Measurements from ENCODE around the gene LPAR5.
A peak's percentile ranks its signal among the peaks of the same experiment; 100 is the strongest.

LPAR5 gene

DNA sequence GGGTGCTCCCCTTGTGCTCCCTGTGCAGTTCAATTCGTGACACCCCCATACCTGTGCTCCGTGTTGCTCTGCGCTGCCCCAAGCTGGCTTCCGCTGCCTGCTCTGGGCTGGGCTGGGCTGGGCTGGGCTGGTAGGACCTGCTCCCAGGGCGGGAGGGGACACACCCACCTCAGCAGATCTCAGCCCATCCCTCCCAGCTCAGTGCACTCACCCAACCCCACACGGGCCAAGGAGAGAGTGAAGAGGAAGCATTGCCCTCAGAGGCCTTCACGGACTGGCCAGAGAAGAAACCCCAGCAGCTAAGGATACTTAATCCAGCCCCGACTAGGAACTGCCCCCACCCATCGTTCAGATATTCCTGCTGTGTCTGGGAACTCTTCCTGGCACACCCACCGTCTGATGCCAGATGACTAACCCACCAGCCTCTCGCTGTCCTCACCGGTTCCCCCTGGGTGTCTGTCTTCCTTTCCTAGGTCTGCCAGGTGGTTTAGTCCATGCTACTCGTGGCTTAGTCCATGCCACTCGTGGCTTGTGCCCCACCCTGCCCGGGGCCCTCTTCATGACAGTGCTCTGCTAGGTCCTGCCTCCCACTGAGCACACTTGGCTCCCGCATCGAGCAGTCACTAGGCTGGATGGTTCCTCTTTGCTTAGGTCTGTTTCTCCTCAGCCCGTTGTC lies at the start of gene LPAR5:
Gene LPAR5, minus strand, starts transcription at position 104 of the 676 bp plus-strand sequence. CDS start 14,711 bp downstream, outside the sequence.
- no peak for DNase-seq

DNA sequence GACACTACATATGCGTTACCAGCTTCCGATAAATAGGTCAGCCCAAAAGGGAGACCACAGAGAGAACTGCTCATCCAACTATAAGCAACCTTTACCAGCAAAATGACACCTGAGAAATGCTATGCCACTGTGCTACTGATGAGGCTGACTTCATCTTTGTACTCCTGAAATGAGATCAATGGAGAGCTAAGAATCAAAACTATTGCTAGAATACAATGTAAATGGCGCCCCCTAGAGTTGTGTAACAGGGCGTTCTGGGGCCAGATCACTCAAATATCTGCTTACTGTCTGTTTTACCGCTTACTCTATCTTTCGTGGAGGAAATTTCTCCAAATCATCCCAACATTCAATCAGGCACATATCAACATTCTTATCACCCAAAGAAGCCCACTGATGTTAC lies 48.9 kb upstream of the LPAR5 start:
- peak; percentile 18 for DNase-seq

DNA sequence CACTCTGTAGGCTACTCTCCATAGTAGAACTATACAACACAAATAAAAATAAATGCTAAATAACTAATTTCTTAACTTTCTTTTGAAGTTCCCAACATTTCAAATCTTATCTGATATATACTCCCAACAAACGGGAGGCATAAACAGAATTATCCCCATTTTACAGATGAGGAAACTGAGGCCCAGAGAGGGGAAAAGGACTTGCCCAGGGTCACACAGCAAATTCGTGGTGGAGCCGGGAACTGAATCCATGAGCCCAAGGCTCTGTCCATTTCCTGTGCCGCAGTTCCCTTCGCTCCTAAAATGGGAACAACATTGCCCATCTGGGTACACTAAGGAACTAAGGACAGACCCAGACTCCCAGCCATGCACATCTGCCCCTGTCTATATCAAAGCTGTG lies 41.2 kb upstream of the LPAR5 start:
- no peak for DNase-seq

DNA sequence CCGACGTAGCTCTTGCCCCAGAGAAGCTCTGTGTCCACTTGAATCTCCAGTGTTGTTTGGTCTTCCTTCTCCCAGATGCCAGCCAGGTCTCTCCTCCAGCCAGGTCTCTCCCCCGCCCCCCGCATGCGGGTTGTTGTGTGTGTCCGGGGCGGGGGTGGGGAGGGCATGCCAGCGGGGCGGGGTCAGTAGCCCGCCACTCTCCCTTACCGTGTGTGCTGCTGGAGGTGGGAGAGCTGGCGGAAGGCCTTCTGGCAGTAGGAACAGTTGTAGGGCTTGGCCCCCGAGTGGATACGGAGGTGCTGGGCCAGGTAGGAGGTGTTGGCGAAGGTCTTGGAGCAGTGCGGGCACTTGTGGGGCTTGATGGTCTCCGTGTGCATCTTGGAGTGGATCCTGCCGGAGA lies 36.4 kb upstream of the LPAR5 start:
- DNase-seq, result no peak

DNA sequence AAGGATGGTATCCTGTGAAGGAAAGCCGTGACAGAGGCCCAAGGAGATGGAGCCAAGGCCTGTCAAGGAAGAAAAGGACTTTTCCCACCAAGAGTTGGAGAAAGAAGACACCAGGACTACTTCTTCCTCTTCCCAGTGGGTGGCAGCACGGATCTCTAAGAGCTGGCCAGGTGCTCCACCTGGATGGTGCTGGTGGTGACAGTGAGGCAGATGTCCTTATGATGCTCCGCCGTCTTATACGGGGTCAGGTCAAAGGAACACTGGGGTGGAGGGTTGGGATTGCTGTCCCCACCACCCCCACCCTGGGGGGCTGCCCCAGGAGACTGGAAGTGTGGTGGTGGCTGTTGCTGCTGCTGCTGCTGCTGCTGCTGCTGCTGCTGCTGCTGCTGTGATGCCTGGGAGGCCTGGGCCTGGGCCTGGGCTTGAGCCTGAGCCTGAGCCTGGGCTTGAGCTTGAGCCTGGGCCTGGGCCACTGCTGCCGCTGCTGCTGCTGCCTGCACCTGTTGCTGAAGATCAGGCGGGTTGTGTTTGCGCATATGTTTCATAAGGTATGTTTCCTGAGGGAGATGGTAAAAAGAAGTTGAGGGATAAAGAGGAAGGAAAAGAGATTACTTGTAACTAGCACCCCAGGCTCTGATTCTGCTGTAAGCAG lies 31.9 kb upstream of the LPAR5 start:
- DNase-seq, result no peak

DNA sequence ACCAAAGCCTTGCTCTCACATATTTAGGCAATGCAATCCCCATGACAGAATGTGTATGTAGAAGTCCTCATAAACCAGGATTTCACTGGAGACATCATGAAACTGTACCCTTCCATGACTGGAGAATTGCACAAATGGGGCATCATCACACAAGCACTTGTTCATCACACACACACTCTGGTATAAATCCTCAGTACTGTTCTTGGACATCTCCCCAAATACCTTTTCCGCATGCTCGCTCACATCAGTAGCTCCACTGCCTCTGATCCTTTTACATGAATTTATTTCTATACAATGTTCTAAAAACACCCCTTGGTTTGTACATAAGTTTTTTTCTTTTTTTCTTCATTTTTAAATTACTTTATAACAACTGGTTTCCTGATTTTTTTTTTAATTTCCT lies 30.5 kb upstream of the LPAR5 start:
- no peak for DNase-seq

DNA sequence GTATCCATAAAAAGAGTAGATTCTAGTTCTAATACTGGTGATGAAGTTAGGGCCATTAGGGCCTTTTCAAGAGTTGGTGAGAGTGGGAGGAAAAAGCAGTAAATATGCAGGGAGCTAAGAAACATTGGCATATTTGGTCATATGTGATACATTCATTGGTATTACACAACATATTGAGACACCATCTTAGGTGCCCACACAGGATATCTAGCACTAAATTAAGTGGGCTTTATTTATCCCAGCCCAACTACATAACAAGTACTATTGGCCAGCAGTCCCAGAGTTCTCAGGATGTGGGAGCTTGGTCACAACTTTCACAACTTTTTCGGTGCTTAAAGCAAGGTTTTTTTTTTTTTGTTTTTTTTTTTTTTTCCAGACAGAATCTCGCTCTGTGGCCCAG lies 29.1 kb upstream of the LPAR5 start:
- DNase-seq, result no peak

DNA sequence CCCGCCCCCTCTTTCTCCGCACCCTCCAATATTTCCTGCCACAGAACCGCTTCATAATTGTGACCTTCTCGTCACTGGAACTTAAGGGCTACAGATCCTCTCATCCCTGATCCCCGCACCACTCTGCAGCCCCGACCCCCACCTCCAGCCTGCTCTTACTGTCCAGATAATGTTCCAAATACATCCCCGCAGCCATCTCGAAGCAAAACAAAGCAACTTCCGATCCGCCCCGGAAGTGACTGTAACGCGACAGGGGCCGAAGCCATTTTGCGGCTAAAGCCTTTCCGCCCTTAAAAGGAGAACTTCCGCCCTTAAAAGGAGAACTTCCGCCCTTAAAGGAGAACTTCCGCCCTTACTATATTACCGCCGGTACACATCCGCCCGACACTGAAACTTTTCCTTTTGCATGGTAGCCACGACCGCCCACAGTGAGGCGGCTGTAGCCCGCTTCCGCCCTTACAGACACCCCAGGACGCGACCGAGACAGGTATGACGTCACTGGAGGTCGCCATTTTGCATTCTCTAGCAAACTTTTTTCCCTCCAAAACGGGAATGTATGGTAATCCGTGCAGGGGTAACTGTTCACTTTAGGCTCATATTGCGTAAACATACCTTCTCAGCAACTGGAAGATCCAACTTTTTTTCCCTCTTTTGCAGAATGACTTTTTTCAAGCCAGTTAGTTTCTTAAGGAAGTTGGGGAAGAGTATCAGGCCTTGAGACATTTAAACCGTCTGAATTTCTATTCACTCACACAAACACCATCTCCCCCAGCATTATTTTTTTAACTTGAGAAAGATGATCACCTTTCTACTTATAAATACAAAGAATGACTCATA lies 27.4 kb upstream of the LPAR5 start, which contains the start of gene ING4:
Gene ING4, minus strand, starts transcription at position 214 of the 837 bp plus-strand sequence. Its CDS starts 18 bp downstream, at position 196.
- DNase-seq, result peak; percentile 95

DNA sequence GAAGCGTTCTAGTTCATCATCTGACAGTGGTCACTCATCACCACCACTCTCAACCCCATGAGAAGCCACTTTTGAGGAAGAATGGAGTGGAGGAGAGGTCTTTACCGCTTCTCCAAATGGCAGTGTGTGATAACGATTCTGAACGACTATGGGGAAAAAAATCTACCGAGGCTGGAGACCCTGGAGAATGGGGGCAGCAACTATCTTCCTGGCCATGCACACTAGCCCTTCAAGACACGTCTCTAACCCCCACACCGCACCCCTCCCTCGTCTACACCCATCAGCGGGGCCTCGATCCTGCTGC lies 26.8 kb upstream of the LPAR5 start:
- DNase-seq, result no peak

DNA sequence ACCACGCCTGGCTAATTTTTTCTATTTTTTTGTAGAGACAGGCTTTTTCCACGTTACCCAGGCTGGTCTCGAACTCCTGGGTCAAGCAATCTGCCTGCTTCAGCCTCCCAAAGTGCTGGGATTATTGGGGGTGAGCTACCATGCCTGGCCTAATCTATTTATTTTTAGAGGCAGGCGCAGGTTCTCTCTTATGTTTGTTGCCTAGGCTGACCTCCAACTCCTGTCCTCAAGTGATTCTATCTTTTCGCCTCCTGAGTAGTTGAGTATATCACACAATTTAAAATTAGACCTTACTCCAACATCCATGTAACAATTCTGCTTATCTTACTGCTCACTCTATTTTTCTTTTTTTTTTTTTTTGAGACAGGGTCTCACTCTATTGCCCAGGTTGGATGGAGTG lies 18.2 kb upstream of the LPAR5 start:
- no peak for DNase-seq

DNA sequence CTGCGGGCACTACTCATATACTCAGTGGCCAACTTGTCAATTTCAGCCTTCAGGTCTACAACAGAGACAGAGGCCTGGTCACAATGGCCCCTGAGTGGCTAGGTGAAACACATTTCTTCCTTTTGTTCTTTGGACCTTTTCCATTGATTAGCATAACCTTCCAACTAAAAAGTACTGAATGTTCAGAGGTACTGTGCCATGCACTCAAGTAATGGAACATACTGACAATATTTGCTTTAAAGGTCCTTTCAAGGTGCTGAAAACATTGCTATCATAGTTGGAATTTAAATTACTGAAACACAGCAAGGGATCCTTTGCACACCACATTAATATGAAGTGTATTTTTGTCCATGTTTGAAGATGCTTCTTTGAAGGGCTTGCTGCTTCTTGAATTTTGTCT lies 17.6 kb upstream of the LPAR5 start:
- DNase-seq, result no peak

DNA sequence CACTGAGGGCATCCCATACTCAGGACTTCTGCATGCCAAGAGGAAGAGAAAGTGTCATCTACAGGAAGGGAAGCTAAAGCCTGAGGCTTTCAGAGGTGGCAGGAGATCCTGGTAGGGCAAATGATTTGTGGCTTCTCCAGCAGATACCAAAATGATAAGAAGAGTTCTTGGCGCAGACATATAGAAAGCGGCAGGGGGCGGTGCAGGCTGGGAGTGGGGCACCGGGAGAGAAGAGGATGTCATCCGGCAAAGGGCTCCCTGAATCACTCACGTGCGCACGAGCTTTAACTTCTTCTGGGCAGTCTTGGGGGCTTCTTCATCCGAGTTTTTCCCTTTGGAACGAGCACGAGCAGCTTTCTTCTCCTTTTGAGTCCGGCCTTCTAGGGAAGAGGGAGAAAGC lies 16.6 kb upstream of the LPAR5 start:
- DNase-seq, result no peak

DNA sequence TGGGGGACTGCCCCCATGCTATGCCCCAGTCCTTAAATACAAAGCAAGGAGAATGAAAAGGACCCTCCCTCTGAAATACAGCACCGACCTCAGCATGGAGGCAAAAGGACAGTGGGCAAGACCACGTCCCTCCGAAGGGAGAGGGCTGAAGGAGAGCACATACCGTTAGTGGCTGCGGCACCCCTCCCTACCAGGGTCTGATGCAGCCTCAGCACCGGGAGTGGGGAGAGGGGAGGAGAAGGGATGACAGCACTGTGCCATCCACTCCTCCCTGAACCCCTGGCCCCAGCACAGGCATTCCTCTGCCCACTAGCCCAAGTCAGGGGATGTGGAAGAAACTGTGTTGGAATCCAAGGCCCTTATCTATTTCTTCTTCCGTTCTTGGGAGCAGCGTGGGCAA lies 15.1 kb upstream of the LPAR5 start:
- no peak for DNase-seq

DNA sequence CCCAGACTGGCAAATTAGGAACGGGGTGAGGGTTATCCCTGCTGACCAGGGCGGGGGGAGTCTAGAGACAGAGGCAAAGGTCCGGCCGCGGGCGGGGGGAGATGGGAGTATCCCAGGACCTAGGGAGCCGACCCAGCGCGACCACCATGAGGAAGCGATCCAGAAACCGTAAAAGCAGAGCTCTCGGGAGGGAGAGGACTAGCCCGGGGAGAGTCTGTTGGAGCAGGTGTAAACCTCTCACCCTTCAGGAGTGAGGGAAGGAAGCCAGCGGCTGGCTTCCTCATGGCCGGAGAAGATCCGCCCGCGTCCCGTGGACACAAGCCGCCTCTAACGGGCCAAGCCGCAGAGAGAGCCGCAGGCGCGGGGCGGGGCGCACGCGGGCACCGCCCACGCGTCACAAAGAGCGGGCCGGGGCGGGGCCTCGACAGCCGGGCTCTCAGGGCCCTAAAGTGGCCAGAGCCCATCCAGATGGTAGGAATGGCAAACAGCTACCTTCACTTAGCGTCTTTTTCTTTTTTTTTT lies 11.4 kb upstream of the LPAR5 start, which contains the start of gene ACRBP:
Gene ACRBP, minus strand, starts transcription at position 350 of the 522 bp plus-strand sequence. Its CDS starts 66 bp downstream, at position 284.
- DNase-seq, result peak; percentile 20

DNA sequence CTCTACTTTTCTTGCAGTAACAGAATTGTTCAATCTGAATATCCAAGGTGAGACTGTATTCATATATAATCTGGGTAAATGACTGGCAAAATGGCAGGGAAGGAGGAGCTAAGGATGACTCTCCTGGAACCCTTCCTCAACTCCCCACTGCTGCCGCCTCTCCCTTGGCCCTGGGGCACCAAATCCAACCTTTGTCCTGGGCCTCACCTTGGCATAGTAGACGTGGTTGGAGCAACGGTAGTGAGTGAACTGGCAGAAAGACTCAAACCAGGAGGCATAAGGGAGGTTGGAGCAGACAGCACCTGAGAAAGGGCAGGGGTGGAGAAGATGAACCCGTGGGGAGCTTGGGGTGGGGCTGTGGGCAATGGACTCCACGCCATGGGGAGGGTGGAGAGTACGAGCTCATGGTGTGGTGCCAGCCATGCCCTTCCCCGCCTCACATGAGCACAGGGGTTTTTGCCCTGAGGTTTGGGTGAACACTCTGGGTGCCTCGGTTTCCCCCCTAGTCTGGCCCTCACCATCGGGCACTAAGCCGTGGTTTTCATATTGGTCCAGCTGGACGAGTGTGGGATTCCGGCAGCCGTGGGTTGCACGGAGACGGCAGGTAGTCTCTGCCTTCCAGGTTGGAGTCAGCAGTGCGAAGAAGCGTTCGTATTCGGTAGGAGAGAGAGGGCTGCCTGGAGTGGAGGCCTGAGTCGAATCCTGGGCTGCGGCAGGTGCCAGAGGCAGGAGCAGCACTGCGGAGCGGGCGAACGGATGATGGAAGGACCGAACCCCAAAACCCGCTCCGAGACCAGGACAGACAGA lies 10.7 kb upstream of the LPAR5 start:
- DNase-seq, result no peak

DNA sequence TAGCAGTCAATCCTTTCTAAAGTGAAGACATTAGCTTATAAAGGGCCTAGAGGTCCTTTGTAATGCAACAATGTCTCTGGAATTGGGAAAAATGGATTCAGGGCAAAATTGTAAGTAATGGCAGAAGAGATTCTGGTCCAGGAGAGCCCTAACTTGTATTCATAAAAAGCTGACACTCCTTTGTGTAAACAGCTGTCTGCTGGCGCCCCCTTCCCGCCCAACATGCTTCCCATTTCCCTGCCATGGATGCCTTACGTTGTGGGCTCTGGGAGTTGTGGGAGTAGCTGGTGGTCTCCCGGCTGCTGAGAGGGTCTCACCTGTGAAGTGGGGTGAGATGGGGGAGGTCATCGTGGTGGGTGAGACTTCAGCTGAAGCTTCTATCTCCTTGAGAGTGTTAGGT lies 9.1 kb upstream of the LPAR5 start:
- DNase-seq, result no peak

DNA sequence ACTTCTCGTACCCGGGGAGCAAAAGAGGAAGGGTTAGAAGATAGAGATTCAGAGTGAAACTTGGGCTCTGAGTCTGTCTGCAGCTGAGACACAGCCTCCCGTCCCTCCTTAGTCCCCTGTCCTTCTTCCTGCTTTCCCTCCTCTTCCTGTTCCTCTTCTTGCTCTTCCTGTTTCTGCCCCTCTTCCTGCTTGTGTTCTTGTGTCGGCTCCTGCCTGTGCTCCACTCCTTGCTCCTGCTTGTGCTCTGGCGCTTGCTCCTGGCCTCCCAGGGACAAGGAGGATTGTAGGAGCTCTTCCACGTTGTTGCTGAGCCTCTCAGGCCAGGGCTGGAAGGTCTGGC lies 8.5 kb upstream of the LPAR5 start:
- no peak for DNase-seq

DNA sequence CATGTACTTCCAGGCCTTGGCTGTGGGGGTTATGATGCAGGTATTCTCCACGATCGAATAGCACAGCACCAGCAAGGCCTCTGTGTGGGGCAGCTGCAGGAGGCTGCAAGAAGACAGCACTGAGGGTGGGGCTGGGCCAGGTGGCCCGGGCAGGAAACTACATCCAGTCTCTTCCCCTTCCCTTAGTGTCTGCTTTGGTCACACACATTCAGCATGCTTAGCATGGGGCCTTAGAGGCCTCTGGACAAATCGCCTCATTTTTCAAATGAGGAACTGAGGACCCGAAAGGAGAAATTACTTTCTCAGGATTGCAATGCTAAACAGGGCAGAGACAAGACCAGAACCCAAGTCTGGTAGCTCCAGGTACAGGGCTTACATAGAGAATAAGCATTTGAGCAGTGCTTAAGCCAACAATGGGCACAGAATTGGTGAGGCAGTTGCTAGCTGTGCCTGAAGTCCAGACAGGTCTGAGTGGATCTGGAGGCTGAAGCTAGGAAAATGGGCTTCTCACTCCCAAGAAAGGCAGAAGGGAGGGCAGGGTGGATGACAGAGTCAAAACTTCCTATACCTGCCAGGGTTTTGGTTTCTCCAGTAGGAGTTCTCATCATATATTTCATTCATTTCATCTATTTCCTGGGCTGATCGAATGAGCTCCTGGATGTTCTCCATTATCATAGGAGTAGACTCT lies 8.0 kb upstream of the LPAR5 start:
- no peak for DNase-seq

DNA sequence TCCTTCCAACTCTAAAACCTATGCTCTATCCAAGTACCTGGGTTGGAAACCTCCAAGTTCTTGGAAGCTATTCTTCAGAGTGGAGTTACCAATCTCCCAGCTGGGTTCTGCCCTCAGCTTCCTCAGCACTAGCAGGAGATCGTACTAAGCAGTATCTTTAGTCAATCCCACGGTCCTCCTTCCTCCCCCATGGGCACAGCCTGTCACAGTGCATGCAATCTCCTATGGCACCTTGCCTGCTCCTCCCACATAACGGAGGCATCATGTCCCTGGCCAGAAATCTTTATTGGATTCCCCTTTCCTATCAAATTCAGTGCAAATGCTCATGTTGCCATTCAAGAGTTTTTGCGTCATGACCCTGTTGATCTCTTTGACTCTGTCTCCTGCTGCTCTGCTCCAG lies 5.4 kb upstream of the LPAR5 start:
- no peak for DNase-seq

DNA sequence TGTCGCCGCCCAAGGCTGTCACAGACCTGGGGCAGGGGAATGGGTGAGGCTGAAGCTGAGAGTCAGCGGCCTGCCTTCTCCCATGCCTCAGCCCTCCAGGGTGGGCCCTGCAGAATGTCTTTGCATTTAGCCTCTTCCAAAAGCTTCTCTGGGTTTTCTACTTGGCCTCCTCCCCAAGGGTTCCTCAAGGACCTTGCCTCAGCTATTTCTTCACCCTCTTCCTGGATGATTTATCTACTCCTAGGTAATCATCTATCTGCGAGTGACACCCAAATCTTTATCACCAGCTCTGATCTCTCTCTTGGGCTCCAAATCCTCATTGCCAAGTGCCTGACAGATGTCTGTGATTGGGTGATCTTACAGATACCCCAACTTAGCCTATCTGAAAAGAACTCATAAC lies 4.7 kb upstream of the LPAR5 start:
- DNase-seq, result no peak

DNA sequence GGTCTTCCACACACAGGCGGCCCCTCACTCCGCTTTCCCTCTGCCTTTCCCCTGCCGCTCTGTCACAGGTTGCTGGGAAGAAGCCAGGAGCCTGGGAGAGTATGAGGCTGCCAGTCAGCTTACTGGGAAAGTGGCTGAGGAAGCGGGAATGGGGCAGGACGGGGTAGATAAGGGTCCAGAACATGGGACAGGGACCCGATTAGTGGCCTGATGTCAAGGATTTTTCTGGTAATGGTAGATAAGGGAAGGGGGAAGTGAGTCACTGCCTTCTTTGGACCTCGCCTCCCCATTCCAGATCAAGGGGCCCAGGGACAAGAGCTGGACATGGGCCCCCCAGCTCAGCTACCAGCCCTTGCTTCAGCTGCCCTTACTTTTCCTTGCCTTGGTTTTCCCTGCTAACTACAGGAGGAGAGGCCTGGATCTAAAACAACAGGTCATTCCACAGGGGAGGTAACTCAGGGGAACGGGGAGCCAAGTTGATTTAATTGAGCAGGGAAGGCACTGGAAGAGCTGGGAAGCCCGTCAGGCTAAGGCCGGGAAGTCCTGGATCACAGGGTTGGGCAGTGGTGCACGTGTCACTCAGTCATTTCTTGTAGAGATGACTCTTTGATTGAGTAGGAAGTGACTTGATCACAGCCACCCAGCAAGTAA lies 3.5 kb upstream of the LPAR5 start:
- DNase-seq, result no peak

DNA sequence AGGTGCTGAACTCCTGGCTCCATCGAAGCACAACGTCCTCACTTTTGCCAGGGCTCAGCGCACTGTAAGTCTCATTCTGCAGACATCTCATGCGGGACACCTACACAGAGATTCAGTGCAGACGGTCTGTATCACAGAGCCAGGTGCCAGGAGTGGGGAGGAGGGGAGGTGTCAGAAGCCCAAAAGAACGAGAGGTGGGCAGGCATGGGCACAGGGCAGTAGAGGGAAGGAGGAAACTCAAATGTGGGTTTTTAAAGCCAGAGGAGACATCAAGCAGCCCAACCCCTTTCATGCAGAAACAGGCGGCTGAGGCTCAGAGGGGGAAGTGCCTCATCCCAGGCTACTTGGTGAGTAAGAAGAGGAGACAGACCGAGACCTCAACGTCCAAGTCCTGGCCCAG lies 2.5 kb upstream of the LPAR5 start:
- no peak for DNase-seq
